Keratinocyte (primary cell): ENCODE measurements around the gene PDCL2.

Experiments used
- CTCF ChIP-seq, 3 experiments: IDR thresholded peaks in 1 of 3; conservative IDR thresholded peaks in 1 of 3; optimal IDR thresholded peaks in 1 of 3; 2 replicates in 2 of 3; 3 replicates in 1 of 3; pipeline versions ENCODE3 to v1.5.1; 2011; ENCODE audit warnings: low read length in 3 of 3, mild to moderate bottlenecking in 3 of 3, moderate library complexity in 2 of 3, control low read depth in 1 of 3, inconsistent platforms in 1 of 3; ENCODE audit not compliant: insufficient read depth in 2 of 3; ENCODE audit errors: extremely low read depth in 1 of 3
- EZH2 ChIP-seq: IDR thresholded peaks from one replicate; pipeline ENCODE4 v1.6.1; 2012; ENCODE audit warnings: inconsistent platforms, mild to moderate bottlenecking, low read length, moderate library complexity

GRCh38 chr4:55530691-55531090 lies 61.4 kb downstream of the PDCL2 start:
- TF ChIP-seq CTCF (optimal IDR thresholded peaks at IDR 0.05 in 1 of 3, IDR thresholded peaks at IDR 0.05 in 1 of 3, conservative IDR thresholded peaks at IDR 0.05 in 1 of 3; ENCODE audit: extremely low read depth in 1 of 3, insufficient read depth in 2 of 3, low read length in 3 of 3) = no peak
- TF ChIP-seq EZH2 = no peak
